Adipocyte (in vitro differentiated cells): ENCODE measurements around the gene SRGAP2.
"Not testable (repeated sequence)": the region's sequence is repeated elsewhere in the genome, so short reads cannot be mapped to it uniquely, and the experiment has no call there.

Source experiments
- DNase-seq: peaks from one replicate; pipeline ENCODE4 v3.0.0-alpha.2; 2015; ENCODE audit warnings: low read depth
- H3K27me3 ChIP-seq: replicated peaks from 2 replicates; pipeline ENCODE4 v1.7.0; 2013; ENCODE audit warnings: mild to moderate bottlenecking, low read length, moderate library complexity; ENCODE audit not compliant: control insufficient read depth, insufficient read depth
- H3K36me3 ChIP-seq: 2 replicates; pipeline ENCODE4 v1.7.0; 2013; ENCODE audit warnings: low read length, mild to moderate bottlenecking, moderate library complexity; ENCODE audit not compliant: control insufficient read depth, insufficient read depth, severe bottlenecking
- H3K4me1 ChIP-seq: 2 replicates; pipeline ENCODE4 v1.7.0; 2013; ENCODE audit warnings: mild to moderate bottlenecking, low read length, moderate library complexity; ENCODE audit not compliant: control insufficient read depth, insufficient read depth
- H3K4me3 ChIP-seq: 2 replicates; pipeline ENCODE4 v1.7.0; 2013; ENCODE audit warnings: mild to moderate bottlenecking, low read length, moderate library complexity
- H3K9ac ChIP-seq: 2 replicates; pipeline ENCODE4 v1.7.0; 2013; ENCODE audit warnings: mild to moderate bottlenecking, low read length, moderate library complexity
- H3K9me3 ChIP-seq: 2 replicates; pipeline ENCODE4 v1.7.0; 2013; ENCODE audit warnings: mild to moderate bottlenecking, low read length, moderate library complexity; ENCODE audit not compliant: control insufficient read depth

Gene SRGAP2

DNA sequence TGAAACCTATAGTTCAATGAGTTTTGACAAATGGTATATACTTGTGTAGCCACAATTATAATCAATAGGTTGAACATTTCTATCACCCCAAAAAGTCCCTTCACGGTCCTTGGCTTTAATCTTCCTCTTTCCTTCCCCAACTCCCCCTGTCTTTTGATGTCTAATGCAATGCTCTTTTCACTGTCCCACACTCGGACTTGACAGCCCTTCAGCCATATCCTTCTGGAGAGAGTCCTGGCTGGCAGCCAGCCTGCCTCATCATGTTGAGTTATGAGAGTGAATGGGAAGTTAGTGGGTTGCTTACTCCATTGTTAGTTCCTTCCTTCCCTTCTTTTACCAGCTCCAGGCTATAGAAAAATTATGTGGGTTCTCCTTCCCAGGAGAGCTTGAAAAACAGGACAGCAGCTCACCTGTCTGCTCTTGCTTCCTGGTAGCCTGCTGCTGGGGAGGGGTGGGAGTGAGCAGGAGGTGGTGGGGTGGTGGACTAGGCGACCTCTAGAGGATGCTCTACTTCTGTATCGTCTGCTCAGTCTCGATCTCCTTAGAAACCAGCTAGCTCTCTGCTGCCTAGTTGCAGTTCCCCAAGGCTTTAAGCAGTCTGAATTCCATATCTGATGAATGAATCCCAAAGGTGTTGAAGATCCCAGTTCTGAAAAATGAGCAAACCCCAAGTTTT lies 29.8 kb downstream of the SRGAP2 start:
- H3K9me3 ChIP-seq, H3K27me3 ChIP-seq, H3K4me1 ChIP-seq, H3K9ac ChIP-seq, H3K4me3 ChIP-seq, DNase-seq, H3K36me3 ChIP-seq: not testable (repeated sequence)

DNA sequence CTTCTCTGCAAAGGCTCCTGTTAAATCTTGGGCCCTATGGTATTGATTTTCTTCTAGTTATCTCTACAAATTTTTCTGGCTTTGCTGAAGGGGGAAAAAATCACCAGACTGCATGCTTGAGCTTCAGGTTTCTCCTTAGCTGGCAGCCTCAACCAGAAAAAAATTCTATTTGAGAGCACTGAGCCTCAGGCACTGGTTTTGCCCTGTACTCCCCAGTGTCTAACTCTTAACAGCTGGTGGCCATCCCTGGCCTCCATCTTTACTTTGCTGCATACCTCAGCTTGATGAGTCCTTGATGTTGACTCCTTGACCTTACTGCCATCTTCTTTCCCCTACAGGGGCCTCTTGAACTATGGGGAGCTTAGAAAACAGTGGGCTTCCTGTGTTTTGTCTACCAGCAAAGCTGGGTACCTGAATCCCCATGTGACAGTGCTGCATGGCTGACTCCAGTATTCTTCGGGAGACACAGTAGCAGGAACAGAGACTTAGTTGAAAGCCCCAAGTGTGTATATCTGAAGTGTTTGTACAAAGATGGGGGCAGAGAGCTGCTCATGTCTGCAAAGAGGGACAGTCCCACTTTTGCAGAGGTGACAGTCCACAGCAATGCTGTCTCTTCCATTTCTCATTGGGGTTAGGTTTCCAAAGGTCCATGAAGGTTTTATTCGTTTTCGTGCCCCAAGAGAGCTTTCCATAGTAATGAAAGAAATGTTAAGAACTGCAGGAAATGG lies 31.0 kb downstream of the SRGAP2 start:
- H3K4me3 ChIP-seq, H3K4me1 ChIP-seq, DNase-seq, H3K9ac ChIP-seq, H3K36me3 ChIP-seq, H3K9me3 ChIP-seq, H3K27me3 ChIP-seq: not testable (repeated sequence)

DNA sequence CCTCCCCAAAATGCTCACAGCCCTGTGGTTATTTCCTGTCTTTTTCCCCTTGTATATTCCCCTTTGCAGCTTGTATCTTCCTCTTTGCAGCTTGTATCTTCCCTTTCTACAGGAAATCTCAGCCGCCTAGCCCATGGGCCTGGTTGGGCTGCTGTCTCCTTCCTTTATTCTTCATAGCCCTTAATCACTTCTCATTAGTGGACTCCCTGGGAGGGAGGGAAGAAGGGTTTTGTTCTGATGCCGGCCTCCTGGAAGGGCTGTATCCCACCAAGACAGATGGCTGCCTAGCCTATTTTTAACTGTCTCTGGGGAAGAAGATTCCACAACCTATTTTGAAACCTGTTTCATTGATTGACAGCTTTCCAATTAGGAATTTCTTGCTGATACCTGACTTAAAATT lies 31.8 kb downstream of the SRGAP2 start:
- H3K4me3 ChIP-seq, H3K4me1 ChIP-seq, DNase-seq, H3K27me3 ChIP-seq, H3K9me3 ChIP-seq, H3K36me3 ChIP-seq, H3K9ac ChIP-seq: not testable (repeated sequence)

DNA sequence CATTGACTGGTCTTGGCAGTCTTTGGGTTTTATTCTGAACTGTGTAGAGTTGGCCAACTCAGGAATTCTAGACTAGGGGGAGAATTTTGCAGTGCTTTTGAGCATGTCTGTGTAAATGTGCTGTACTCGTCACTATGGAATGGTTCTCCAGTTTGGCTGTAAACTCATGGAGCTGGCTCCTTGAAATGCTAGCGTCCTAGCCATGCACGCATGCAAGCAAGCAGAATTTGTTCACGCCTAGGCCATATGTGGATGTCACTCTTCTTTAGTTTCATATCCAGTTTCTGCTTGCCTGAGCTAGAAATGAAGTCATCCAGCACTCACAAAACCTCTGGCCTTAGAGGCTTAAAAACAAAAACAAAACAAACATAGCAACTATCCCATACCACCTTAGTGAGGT lies 36.9 kb downstream of the SRGAP2 start:
- not testable (repeated sequence) for H3K4me3 ChIP-seq, H3K4me1 ChIP-seq, H3K9ac ChIP-seq, H3K27me3 ChIP-seq, H3K9me3 ChIP-seq, H3K36me3 ChIP-seq, DNase-seq

DNA sequence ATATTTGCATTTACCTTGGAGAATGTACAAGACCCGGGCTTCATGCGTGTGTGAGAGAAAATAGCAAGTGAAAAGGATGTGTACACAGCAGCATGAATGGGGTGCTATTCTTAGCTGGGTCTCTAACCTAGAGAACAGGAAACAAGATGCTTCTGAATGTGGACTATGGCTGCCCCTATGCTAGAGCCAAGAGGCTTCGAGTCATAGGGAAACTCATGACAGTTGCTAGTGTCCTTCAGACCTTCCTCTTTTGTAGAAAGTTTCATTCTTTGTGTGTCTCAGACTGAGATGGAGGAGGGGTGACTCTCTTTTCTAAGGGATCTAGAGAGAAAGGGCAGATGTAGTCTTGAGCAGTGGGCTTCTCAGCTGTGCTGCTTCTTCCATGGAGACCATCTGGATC lies 40.0 kb downstream of the SRGAP2 start:
- not testable (repeated sequence) for DNase-seq, H3K9me3 ChIP-seq, H3K27me3 ChIP-seq, H3K36me3 ChIP-seq, H3K9ac ChIP-seq, H3K4me3 ChIP-seq, H3K4me1 ChIP-seq

DNA sequence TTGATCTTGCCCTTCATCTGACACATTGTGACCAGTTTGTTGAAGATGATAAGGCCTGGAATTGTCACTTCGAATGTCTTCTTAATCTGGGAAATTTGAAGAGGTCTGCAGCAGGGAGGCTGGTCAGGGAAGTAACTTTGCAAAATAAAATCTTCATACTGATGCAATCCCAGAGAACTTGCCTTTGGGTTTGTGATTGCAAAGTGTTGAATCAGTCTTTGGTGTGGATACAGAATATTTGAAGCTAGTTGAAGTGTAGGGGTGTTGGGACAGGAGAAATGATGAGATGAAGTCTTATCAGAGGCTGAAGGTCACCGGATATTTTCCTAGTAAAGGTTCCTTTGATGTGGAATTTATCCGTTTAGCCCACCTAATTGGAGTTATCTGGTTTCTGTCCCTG lies 42.1 kb downstream of the SRGAP2 start:
- DNase-seq, H3K4me1 ChIP-seq, H3K9me3 ChIP-seq, H3K4me3 ChIP-seq, H3K9ac ChIP-seq, H3K27me3 ChIP-seq, H3K36me3 ChIP-seq: not testable (repeated sequence)

DNA sequence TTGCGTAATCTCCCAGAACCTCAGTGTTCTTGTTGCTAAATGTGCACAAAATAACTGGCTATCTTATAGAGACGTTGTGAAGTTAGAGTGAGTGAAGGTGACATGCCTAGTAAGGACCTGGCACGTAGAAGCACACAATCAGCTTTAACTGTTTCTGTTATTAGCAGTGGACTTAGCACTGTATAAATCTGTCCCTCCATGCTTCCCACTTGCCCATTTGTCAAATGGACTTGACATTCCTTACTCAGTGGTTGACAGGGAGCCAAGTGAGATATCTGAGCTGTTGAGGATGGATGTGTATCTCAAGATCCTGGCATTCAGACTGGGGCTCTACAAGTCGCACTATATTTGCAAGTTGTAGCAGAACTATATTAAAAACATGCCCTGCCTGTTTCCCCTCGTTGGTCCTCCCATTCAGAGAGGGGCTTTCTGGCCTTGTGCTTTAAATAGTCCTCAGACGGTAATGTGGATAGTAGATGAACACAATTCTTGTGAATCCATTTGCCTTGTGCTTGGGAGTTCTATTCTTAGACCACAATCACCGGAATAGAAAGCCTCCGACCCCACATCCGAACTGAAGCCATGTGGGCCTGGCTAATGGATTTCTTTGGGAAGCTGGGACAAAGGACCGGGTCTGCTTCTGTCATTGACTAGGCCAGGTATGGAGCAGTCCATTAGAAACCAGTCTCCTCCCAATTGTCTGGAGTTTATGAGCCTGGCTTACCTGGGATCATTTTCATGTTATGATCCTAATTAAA lies 43.0 kb downstream of the SRGAP2 start:
- not testable (repeated sequence) for H3K9ac ChIP-seq, H3K36me3 ChIP-seq, H3K9me3 ChIP-seq, H3K4me3 ChIP-seq, H3K27me3 ChIP-seq, DNase-seq, H3K4me1 ChIP-seq

DNA sequence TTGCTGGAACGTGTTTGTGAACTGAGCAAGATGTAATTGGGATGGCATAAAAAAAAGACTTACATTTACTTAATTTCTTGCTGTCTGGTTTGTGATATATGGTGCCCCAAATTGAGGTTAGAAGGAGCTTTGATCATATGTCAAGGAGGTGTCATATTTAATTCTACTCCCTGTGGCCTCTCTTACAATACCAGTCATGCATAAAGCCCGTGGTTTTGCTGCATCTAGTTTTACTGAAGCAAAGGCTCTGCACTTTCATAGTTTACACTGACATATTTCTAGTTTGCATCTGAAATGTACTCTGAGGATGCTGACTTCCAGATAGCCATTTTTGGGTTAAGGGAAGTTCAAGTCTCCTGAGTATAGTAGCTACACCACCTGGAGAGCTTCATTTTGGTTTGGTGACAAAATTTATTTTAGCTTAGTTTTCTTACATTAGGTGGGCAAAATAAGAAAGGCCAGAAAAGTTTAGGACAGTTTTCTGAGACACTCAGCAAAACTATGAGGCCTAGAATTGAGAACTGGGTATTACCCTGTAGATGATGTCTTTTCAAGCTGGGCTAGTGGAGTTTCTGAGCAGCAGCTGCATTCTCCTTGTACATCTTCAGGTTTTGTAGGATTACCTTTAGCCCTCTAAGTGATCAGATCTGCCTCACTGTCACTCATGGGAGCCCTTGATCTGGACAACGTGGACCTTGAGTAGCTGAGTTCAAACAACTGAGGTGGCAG lies 47.8 kb downstream of the SRGAP2 start:
- not testable (repeated sequence) for H3K4me3 ChIP-seq, H3K4me1 ChIP-seq, H3K36me3 ChIP-seq, H3K27me3 ChIP-seq, H3K9me3 ChIP-seq, DNase-seq, H3K9ac ChIP-seq

DNA sequence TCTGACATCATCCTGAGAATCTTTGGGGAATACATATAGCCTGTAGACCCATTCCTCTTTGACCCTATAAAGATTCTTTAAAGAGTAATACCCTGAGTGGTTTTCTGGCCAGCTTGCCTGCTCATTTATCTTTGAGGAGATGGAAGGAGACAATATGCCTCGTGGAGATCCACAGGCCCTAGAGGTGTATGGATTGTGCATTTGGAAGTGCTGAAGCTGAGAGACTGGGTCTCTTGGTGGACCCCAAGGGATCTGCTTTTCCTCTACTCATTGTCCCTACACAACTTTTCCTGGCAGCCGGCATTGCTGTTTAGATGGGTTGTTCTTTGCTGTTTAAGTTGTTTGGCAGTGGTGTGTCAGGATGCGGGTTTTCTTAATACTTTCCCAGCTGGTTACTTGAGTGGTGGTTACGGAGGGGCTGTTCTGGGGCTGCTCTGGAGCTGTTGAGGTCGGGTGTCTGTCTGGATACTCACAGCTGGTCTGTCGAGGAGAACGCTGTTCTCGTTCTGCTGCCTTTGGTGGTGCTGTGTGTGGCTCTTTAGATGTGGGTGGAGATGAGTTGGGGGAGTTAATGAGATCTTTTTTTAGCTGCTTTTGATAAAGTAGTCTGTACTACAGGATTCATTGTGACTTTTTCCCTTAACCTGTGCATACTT lies 49.5 kb downstream of the SRGAP2 start:
- not testable (repeated sequence) for H3K9me3 ChIP-seq, H3K36me3 ChIP-seq, H3K4me3 ChIP-seq, DNase-seq, H3K4me1 ChIP-seq, H3K9ac ChIP-seq, H3K27me3 ChIP-seq
